ENCODE data around the gene FAM20C. TPM values are rescaled to one million over a fixed set of nuclear protein-coding genes. Genes with fewer than 3 reads are reported as not detected.

The FAM20C gene
- total RNA-seq, 2 donors from 2014 or later, result 13.7 to 19.9 TPM

GRCh38 chr7:157008-157310, 35.4 kb upstream of the FAM20C start:
- TF ChIP-seq CTCF (IDR thresholded peaks at IDR 0.05), result no peak
- no peaks in the 10 kb centered on the region for H3K9me3 ChIP-seq
- no peaks in the 10 kb centered on the region for H3K36me3 ChIP-seq
- DNase-seq (ENCODE audit: low spot score), result no peak
- H3K4me3 ChIP-seq, result no peak overlapping the region
- H3K27me3 ChIP-seq, result no peaks in the 10 kb centered on the region
- peaks cover 0 to 25% of the 10 kb centered on the region in 2 donors for H3K4me1 ChIP-seq
- H3K27ac ChIP-seq, result no peak overlapping the region

GRCh38 chr7:157771-158625, 34.4 kb upstream of the FAM20C start:
- no peak for DNase-seq (ENCODE audit: low spot score)
- TF ChIP-seq CTCF (IDR thresholded peaks at IDR 0.05), result no peak
- peaks cover 0 to 33% of the 10 kb centered on the region in 2 donors for H3K4me1 ChIP-seq

GRCh38 chr7:158771-159170, 33.6 kb upstream of the FAM20C start:
- Histone ChIP-seq H3K36me3 (no peaks in the 10 kb centered on the region), H3K4me1 (peaks cover 0 to 32% of the 10 kb centered on the region in 2 donors), H3K27ac (no peak overlapping the region), H3K4me3 (no peak overlapping the region), H3K27me3 (no peaks in the 10 kb centered on the region), H3K9me3 (no peaks in the 10 kb centered on the region)
- TF ChIP-seq CTCF (IDR thresholded peaks at IDR 0.05), result no peak
- no peak for DNase-seq (ENCODE audit: low spot score)

More at GRCh38 chr7:157771-158625, 34.4 kb upstream of the FAM20C start:
- H3K36me3 ChIP-seq, result no peaks in the 10 kb centered on the region
- H3K4me3 ChIP-seq, result no peak overlapping the region
- H3K27ac ChIP-seq, result no peak overlapping the region
- H3K9me3 ChIP-seq, result no peaks in the 10 kb centered on the region
- no peaks in the 10 kb centered on the region for H3K27me3 ChIP-seq

- Histone ChIP-seq H3K36me3 (no peaks in the 10 kb centered on the region), H3K27me3 (no peaks in the 10 kb centered on the region), H3K4me3 (no peak overlapping the region), H3K4me1 (peaks cover 0 to 24% of the 10 kb centered on the region in 2 donors), H3K27ac (no peak overlapping the region), H3K9me3 (no peaks in the 10 kb centered on the region)
- no peak for TF ChIP-seq CTCF (IDR thresholded peaks at IDR 0.05)
- DNase-seq (ENCODE audit: low spot score), result no peak
These were observed 32.8 kb upstream of the FAM20C start for GRCh38 chr7:159370-160270.

- Histone ChIP-seq H3K27me3 (no peaks in the 10 kb centered on the region), H3K4me3 (no peak overlapping the region), H3K9me3 (no peaks in the 10 kb centered on the region), H3K4me1 (peaks cover 0 to 13% of the 10 kb centered on the region in 2 donors), H3K27ac (no peak overlapping the region), H3K36me3 (no peaks in the 10 kb centered on the region)
- TF ChIP-seq CTCF (IDR thresholded peaks at IDR 0.05), result no peak
- DNase-seq (ENCODE audit: low spot score), result no peak
These were observed 31.2 kb upstream of the FAM20C start for GRCh38 chr7:160958-161725.
